Measurements from ENCODE around the gene TMEM272.

- TF ChIP-seq CTCF (IDR thresholded peaks at IDR 0.05) = peak in 2 of 6 experiments; percentile 12 to 19
- TF ChIP-seq POLR2A (IDR thresholded peaks at IDR 0.05) = no peak
Measured at GRCh38 chr13:51764184-51765141, 80.5 kb downstream of the TMEM272 start.

Data from Peyer's patch (tissue), 4 donors.